Activated CD8-positive, alpha-beta T cell treated with anti-CD3 and anti-CD28 coated beads for 36 hours (primary cell): Measurements from ENCODE around the gene ATXN1. TPM values are rescaled to one million over a fixed set of nuclear protein-coding genes. Genes with fewer than 3 reads are reported as not detected.

ENCODE experiments used
- ATAC-seq: fragments of 200-7000 bp; cut with Tn5 transposase; one replicate; pipeline ENCODE4 v1.10.0; 2021; ENCODE audit warnings: mild to moderate bottlenecking, moderate library complexity
- CTCF ChIA-PET: fragments of 350-600 bp; sonication (Branson Sonifier 250); formaldehyde crosslinking; loops from one replicate; lab custom pipeline; 2021; ENCODE audit warnings: antibody characterized with exemption; lab: Charles Lee
- POLR2A ChIA-PET: fragments of 350-600 bp; sonication (Branson Sonifier 250); formaldehyde crosslinking; loops from one replicate; lab custom pipeline; 2021; ENCODE audit warnings: antibody characterized with exemption; lab: Charles Lee
- DNase-seq: peaks from one replicate; pipeline ENCODE4 v3.0.0-alpha.2; 2020
- H3K27ac Mint-ChIP-seq: one replicate; pipeline ENCODE4 v1.8.0; 2021; ENCODE audit warnings: mild to moderate bottlenecking, mixed read lengths
- H3K27me3 Mint-ChIP-seq: one replicate; pipeline ENCODE4 v1.8.0; 2021; ENCODE audit warnings: mixed read lengths
- H3K36me3 Mint-ChIP-seq: one replicate; pipeline ENCODE4 v1.8.0; 2021; ENCODE audit warnings: low read depth, mixed read lengths
- H3K4me1 Mint-ChIP-seq: one replicate; pipeline ENCODE4 v1.8.0; 2021; ENCODE audit warnings: low read depth, mixed read lengths
- H3K4me3 Mint-ChIP-seq: one replicate; pipeline ENCODE4 v1.8.0; 2021; ENCODE audit warnings: mild to moderate bottlenecking, moderate library complexity, mixed read lengths
- H3K9me3 Mint-ChIP-seq: one replicate; pipeline ENCODE4 v1.8.0; 2021; ENCODE audit warnings: mixed read lengths
- intact Hi-C: fragments of 100-400 bp; cut with micrococcal nuclease; formaldehyde crosslinking; loops from one replicate; pipeline ENCODE4 v1.10.0; 2022
- total RNA-seq, 2 experiments: library from RNA; stranded (reverse); gene quantifications; one replicate each; pipeline ENCODE4 v1.2.3, GENCODE V29; 2021
- TF ChIP-seq, protein P1 (sequence below): fragments of 200-600 bp; IDR thresholded peaks from one replicate; pipeline ENCODE4 v1.8.0; 2022; ENCODE audit warnings: antibody characterized with exemption, mild to moderate bottlenecking

The ATXN1 gene
- total RNA-seq, 2 experiments from 2014 or later = 35.4 to 40.8 TPM

DNA sequence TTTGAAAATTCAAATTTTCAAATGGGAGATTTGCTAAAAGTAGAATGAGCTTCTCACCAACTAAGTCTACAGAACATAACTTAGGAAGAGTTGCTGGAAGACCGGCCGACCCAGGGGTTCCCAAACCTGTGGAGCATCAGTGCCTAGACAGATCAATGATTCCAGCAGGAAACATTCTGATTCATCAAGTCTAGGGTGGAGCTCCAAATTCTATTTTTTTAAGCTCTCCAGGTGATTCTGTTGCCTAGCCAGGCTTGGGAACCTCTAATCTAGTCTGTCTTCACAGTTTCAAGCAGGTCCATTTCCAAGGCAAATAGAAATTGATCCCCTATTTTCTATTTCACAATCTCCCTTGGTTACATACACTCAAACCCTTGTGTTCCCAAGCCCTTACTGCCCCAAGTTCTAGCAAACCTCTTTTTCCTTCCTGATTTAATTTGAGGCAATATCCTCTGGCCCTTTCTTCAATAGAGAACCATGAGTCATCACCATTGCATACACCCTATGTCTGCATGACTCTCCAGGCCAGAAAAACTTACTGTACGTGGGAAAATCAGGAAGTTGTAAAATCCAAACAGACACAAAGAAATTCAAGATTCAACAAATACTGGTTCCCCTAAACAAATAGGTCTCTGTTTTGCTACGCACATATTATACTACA is 8.9 kb downstream of the ATXN1 start:
- CTCF ChIA-PET = interaction anchor here (0.6 to 1.1 kb wide), 2 partner anchors 122 to 242 kb away, joined by 3 to 4 read pairs; no protein-coding TSS in a partner anchor
- H3K36me3 Mint-ChIP-seq = peaks cover 37% of the 10 kb centered on the region
- H3K4me1 Mint-ChIP-seq = peaks cover 64% of the 10 kb centered on the region

DNA sequence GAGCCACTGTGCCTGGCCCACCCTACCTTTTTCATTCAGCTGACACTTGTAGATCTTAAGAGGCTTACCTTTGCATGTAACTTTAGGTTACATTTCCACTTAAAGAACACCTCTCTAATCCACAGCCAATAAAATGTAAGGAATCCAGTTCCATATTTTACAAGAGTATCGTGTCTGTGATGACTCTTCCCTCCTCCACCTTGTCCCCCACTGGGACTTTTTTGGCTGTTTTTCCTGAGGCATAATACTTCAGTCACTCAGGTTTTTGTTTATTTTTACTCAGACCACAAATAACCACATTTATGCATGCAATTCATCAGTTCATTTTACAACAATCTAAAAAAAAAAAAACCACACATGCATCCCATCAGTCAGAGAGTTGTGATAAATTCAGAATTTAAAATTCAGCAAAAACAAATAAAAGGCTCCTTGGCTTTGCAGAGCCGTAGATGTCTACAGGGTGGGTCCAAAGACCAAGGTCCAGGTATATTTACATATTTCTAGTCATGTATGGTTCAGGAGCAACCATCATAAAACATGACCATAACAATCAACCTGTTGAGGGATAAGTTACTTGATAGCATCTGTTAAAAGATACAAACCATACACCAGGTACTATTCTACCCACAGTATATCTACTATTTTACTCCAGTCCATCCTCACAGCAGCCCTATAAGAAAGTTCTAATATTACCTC is 9.9 kb downstream of the ATXN1 start:
- Mint-ChIP-seq H3K27me3 (no peaks in the 10 kb centered on the region), H3K4me1 (peaks cover 60% of the 10 kb centered on the region), H3K4me3 (no peak overlapping the region), H3K36me3 (peaks cover 37% of the 10 kb centered on the region), H3K27ac (no peak overlapping the region), H3K9me3 (no peaks in the 10 kb centered on the region)
- POLR2A ChIA-PET = interaction anchor here (0.5 to 0.8 kb wide), 2 partner anchors 13 to 20 kb away, joined by 3 read pairs; no protein-coding TSS in a partner anchor
- intact Hi-C loops = no loop called here
- no peak for DNase-seq
- CTCF ChIA-PET = interaction anchor here (1.1 kb wide), 1 partner anchor 241 kb away, joined by 4 read pairs; no protein-coding TSS in a partner anchor
- TF ChIP-seq, protein P1, sequence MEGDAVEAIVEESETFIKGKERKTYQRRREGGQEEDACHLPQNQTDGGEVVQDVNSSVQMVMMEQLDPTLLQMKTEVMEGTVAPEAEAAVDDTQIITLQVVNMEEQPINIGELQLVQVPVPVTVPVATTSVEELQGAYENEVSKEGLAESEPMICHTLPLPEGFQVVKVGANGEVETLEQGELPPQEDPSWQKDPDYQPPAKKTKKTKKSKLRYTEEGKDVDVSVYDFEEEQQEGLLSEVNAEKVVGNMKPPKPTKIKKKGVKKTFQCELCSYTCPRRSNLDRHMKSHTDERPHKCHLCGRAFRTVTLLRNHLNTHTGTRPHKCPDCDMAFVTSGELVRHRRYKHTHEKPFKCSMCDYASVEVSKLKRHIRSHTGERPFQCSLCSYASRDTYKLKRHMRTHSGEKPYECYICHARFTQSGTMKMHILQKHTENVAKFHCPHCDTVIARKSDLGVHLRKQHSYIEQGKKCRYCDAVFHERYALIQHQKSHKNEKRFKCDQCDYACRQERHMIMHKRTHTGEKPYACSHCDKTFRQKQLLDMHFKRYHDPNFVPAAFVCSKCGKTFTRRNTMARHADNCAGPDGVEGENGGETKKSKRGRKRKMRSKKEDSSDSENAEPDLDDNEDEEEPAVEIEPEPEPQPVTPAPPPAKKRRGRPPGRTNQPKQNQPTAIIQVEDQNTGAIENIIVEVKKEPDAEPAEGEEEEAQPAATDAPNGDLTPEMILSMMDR = no peak
- ATAC-seq = no peak

More for the DNA sequence above, 8.9 kb downstream of the ATXN1 start:
- no peaks in the 10 kb centered on the region for H3K9me3 Mint-ChIP-seq
- ATAC-seq (no peak), DNase-seq (no peak)
- intact Hi-C loops = no loop called here
- H3K4me3 Mint-ChIP-seq = no peak overlapping the region
- H3K27ac Mint-ChIP-seq = no peak overlapping the region
- no peaks in the 10 kb centered on the region for H3K27me3 Mint-ChIP-seq
- TF ChIP-seq, protein P1 = no peak
- POLR2A ChIA-PET = interaction anchor here (0.8 kb wide), 1 partner anchor 21 kb away, joined by 3 read pairs; no protein-coding TSS in a partner anchor

DNA sequence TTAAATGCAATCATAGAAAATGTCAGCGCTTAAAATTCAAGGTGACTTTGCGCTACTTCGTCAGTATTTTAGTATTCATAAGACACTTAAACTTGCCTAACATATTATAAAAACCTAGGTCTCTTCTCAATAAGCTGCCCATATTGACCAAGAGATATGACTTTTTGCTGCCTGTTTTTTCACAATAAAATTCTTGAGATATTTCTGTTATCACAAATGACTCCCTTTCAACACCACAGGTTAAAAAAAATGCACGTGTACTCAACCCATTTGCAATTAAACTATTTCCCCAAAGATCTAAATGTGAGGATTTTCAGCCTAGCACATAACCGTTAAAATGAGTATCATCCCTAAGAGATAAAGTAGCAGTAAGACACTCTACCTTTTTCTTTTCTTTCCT is 10.7 kb downstream of the ATXN1 start:
- H3K4me1 Mint-ChIP-seq = peaks cover 63% of the 10 kb centered on the region
- no peak for ATAC-seq

DNA sequence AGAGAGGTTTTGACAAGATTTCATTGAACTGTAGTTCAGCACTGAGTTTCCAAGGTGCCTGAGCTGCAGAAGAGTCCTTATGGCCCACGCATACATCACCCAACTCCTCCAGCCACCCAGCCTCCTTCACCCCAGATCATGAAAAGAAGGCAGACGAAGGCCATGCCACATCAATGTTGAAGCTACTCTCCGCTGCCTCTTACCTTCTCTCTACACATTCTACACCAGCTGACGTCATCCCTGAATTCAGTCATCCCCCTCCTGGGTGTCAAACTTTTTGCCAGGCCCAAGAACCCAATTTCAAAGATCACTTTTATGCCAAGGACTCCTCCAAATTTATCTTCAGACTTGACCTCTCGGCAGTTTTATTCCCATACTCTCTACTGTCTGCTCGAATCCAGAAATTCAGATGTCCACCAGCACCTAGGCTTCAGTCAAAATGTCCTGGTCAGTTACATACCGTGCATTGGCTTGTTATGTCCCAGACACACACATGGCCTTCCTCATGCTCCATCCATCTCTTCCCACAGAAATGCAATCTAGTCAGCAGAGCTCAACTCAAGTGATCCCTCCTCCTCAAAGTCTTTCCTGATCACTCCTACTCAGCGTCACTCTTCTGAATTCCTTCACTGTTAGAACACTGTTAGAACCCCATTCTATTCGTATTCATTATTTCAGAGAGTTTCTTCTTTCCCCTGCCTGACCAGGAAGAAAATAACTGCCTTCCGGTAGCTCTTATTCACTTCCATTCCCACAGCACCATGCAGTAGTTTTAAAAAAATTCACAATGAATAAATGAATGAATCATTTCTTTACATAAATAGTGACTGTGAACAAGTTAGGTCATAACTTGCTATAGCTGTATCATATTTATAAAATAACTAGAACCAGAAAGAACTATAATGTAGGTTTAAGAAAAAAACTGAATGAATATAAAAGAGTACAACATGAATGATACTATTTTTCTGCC is 11.5 kb downstream of the ATXN1 start:
- TF ChIP-seq, protein P1 = no peak
- no peaks in the 10 kb centered on the region for H3K27me3 Mint-ChIP-seq
- no peak overlapping the region for H3K4me3 Mint-ChIP-seq
- intact Hi-C loops = no loop called here
- CTCF ChIA-PET = interaction anchor here (0.8 to 1.6 kb wide), 2 partner anchors 9 to 340 kb away, joined by 3 to 6 read pairs; no protein-coding TSS in a partner anchor
- peaks cover 57% of the 10 kb centered on the region for H3K4me1 Mint-ChIP-seq
- ATAC-seq (no peak), DNase-seq (no peak)
- H3K9me3 Mint-ChIP-seq = no peaks in the 10 kb centered on the region
- POLR2A ChIA-PET = interaction anchor here (0.9 to 1.2 kb wide), 2 partner anchors 8 to 12 kb away, joined by 3 to 7 read pairs; partner anchors contain the start of gene ATXN1
- H3K27ac Mint-ChIP-seq = no peak overlapping the region
- peaks cover 37% of the 10 kb centered on the region for H3K36me3 Mint-ChIP-seq

More for the DNA sequence above, 10.7 kb downstream of the ATXN1 start:
- POLR2A ChIA-PET = interaction anchor here (0.9 to 1.2 kb wide), 2 partner anchors 8 to 11 kb away, joined by 3 to 7 read pairs; partner anchors contain the start of gene ATXN1
- Mint-ChIP-seq H3K36me3 (peaks cover 36% of the 10 kb centered on the region), H3K27me3 (no peaks in the 10 kb centered on the region), H3K4me3 (no peak overlapping the region), H3K9me3 (no peaks in the 10 kb centered on the region), H3K27ac (no peak overlapping the region)
- DNase-seq = no peak
- CTCF ChIA-PET = interaction anchor here (0.8 to 1.6 kb wide), 2 partner anchors 8 to 341 kb away, joined by 3 to 6 read pairs; no protein-coding TSS in a partner anchor
- intact Hi-C loops = no loop called here
- TF ChIP-seq, protein P1 = no peak
